HS-5 (cell line): Measurements from ENCODE around the gene XK.
"Not testable (repeated sequence)": the region's sequence is repeated elsewhere in the genome, so short reads cannot be mapped to it uniquely, and the experiment has no call there.

ENCODE experiments used
- DNase-seq: peaks from one replicate; pipeline ENCODE4 v3.0.0-alpha.2; 2012; ENCODE audit warnings: low read depth

Gene XK

GRCh38 chrX:37685381-37686359, at the start of gene XK:
TSS of gene XK (plus strand) at chrX:37685791. CDS start at chrX:37685962, 171 bp downstream.
- no peak for DNase-seq

- DNase-seq: no peak
Observed at GRCh38 chrX:37638047-37638446, 47.5 kb upstream of the XK start.

DNA sequence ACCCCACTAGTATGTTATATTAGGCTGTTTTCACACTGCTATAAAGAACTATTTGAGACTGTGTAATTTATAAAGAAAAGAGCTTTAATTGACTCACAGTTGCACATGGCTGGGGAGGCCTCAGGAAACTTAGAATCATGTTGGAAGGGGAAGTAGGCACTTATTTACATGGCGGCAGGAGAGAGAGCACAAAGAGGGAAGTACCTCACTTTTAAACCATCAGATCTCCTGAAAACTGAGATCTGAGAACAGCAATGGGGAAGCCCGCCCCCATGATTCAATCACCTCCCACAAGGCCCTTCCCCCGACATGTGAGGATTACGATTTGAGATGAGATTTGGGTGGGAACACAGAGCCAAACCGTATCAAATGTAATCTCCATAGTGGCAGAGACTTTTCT, 45.4 kb upstream of the XK start:
- DNase-seq: no peak

DNA sequence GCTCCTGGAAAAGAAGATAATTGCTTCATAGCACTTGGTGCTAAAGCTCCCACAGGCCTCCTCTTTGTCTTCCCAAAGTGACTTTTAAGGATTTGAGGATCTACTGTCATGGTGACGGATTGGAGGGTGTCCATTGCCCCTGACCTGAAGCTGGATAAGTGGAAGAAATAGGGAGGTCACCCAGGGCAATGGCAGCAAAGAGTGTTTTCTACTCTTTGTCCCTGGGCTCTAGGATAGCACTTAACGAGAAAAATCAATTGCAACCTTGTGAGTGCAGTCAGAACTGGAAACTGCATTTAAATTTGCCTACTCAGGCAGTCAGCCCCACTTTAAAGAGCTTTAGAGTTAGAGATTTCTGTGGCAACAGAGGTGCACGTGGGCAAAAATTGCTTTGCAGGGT, 43.7 kb upstream of the XK start:
- DNase-seq: no peak

DNA sequence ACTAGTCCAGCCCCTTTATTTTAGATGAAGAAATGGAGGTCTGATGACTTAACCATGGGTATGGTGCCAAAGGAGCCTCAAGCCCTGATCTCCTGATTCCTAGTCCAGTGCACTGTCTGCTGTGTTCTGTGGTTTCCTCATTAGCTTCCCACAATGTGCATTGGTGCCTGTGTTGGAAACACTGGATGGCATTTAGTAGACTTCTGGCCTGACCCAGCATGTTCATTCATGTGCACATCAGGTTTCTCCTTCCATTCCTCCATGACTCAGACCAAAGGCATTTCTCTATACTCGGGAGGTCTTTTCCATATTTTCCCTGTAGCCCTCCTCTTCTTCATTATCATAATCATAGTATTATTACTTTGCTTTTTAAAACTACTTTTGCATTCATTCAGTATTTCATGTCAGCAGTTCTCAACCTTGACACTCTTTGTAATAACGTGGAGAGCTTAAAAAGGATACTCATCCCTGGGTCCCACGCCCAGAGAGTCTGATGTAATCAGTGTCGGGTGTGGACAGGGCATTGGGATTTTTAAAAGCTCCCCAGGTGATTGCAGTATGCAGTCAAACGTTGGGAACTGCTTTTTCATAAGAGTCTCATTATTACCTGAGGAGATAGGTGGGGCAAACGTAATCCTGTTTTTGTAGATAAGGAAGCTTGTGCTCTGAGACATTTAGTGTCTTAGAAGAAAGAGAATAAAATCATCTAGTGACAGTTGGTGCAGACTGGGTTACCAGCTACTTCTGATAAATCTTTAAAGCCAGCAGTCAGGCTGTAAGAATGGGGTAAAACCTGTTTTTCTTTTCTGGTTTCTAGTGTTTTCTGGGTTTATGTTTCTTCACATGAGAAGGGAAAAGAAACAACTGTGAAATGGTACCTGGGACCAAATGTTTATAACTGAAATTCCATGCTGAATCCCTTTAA, 40.9 kb upstream of the XK start:
- DNase-seq: no peak

- DNase-seq: no peak
Observed at GRCh38 chrX:37646254-37646653, 39.3 kb upstream of the XK start.

DNA sequence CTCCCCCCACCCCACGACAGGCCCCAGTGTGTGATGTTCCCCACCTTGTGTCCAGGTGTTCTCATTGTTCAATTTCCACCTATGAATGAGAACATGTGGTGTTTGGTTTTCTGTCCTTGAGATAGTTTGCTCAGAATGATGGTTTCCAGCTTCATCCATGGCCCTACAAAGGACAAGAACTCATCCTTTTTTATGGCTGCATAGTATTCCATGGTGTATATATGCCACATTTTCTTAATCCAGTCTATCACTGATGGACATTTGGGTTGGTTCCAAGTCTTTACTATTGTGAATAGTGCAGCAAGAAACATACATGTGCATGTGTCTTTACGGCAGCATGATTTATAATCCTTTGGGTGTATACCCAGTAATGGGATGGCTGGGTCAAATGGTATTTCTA, 34.7 kb upstream of the XK start:
- not testable (repeated sequence) for DNase-seq

DNA sequence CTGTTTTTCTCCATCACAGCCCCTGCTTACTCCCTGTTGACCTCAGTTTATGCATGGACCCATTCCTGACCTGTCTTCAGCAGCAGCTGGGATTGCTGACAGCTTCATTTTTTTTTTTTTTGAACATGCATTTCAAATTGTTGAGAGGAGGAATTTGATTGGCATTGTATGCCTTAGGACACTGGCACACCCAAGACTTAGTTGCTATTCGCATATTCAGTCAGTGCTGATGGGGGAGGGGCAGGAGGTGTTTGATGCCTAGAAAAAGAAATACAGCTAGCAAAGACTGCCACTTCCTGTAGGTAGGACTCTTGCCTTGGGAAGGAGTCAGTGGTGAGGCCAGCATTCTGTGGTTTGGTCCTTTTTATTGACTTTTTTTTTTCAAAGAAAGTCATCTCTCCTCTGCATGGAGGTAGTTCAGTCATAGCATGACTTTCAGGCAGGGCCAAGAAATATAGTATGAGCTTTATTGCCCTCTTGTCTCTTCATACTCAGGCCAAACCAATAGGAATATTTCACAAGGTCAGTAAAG, 33.6 kb upstream of the XK start:
- no peak for DNase-seq

DNA sequence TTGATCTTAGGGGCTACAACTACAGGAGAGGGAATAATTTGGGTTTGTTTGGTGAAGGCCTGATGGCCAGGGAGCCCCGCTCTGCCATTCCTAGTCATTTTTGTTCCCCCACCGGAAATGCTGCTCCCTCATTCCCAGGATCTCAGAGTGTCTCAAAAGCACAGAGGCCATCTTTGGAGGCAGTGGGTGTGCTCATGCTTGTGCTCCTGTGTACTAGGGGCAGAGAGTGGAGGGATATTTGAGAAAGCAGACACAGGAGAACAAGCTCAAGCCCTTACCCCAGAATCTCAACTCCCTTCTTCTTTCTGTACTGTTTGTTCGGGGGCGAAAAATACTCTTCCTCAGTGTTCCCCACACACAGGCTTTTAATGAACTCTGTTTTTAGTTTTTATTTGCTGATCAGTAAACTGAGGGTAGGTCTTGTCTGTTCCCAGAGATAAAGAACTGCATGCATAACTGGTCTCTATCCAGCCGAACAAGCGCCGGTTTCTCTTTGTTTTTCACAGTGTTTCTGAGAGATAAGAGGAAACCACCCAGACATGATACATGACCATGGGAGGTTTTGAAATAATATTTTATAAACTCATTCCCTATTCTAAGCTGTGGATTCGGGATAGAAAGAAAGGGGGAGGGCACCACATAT, 32.9 kb upstream of the XK start:
- no peak for DNase-seq

GRCh38 chrX:37653397-37654085, 32.0 kb upstream of the XK start:
- DNase-seq: no peak

DNA sequence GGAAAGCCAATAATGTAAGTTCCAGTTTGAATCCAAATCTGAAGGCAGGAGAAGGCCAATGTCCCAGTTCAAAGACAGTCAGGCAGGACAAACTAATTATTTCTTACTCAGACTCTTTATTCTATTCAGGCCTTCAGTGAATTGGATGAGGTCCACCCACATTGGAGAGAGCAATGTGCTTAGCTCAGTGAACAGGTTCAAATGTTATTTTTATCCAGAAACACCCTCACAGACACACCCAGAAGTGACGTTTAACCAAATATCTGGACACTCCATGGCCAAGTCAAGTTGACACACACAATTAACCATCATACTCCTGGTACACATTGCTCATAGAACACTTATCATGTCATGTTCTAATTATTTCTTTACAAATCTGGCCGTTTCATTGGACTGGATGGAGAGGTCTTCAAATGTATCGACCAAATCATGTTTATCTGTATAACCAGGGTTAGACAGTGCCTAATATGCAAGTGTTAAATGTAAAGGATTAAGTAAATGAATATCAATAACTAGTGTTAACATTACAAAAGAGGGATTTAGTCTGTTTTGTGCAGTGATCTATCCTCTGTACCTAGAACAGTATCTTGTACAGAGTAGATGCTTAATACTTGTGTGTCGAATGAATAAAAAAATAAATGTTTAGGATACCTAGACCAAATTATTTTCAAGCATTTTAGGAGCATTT, 27.1 kb upstream of the XK start:
- DNase-seq: no peak

GRCh38 chrX:37659047-37659446, 26.5 kb upstream of the XK start:
- DNase-seq: no peak

DNA sequence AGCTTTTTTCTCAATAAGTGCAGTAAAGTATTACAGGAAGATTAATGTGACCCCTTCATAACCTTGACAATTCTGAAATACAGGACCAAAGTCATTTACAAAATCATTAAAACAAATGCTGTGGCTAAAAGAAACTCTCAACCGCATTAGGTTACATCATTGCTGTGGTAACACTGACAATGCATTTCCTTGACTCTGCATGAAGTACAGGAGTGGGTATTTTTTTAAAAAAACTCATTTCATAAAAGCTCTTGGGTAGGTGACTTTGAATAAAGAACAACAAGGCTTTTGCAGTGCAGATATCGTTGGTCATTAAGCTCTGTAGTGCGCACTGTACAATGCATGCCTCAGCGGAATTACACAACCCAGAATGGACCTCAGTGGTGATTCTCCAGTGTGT, 23.4 kb upstream of the XK start:
- no peak for DNase-seq

GRCh38 chrX:37666516-37666915, 19.1 kb upstream of the XK start:
- DNase-seq: no peak

- no peak for DNase-seq
Observed at GRCh38 chrX:37667141-37667540, 18.4 kb upstream of the XK start.

DNA sequence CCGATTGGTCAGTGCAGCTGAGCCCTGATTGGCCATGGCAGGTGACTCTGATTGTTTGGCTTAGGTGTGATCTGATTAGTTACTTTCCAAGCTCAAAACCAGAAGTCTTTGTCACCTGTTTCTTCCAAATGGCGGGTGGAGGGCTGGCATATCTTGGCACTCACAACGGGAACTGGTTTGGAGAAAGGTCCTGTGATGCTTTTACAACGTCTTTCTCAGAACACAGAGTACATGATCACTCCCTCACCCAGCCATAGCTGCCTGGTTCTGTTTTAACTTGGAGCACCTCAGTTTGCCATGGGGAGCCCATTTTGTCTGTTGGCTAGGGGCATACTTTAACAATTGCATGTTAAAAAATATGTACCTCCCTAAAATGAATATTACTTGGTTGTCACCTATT, 13.0 kb upstream of the XK start:
- no peak for DNase-seq

GRCh38 chrX:37676811-37677210, 8.8 kb upstream of the XK start:
- DNase-seq: no peak

DNA sequence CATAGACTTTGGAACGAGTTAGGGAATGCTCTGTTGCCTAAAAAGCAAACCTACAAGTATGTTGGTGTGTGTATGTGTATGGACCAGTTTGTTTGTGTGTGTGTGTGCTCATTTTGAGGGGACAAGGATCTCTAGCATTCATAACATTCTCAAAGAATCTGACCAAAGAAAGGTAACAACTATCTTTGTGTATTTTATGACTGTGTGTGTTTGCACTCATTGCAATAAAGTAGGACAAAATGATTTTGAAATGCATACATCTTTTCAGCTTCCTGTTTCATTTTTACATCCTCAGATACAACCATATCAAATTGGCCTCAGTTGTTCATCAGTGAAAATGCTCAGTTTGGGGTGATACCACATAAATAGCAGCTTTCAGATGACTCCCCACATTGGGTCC, 8.3 kb upstream of the XK start:
- DNase-seq: no peak

- no peak for DNase-seq
Observed at GRCh38 chrX:37677765-37678164, 7.8 kb upstream of the XK start.

GRCh38 chrX:37678574-37678973, 7.0 kb upstream of the XK start:
- no peak for DNase-seq

DNA sequence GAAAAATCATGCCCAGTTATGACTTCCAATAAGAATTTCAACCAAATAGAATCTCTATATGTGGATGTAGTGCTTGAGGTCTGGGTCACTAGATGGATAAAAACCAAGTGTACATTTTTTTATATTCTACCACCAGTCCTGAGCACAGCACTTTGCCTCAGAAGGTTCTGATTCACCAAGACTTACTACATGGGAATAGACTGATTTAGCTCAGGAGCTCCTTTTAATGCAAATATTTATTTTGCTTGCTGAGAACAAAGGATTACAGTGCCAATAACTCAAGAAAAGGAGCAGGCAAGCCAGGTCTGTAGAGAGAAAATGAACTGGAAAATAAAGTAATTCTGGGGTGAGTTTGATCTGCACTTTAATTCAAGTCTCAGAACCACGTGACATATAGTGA, 6.4 kb upstream of the XK start:
- no peak for DNase-seq
